Testis (tissue), 2 donors: ENCODE data around the gene CHIT1.

Experiments used
- CTCF ChIP-seq, 3 experiments: fragments of 450-650 bp in 2 of 3; fragments of 200-600 bp in 1 of 3; sonication (generic) in 1 of 3; IDR thresholded peaks; one replicate each; pipeline ENCODE4 v1.5.1; 2016 to 2019; ENCODE audit warnings: antibody characterized with exemption in 3 of 3, mild to moderate bottlenecking in 2 of 3, moderate library complexity in 1 of 3
- POLR2A ChIP-seq: fragments of 450-650 bp; IDR thresholded peaks from one replicate; pipeline ENCODE4 v1.6.1; 2017; ENCODE audit warnings: antibody characterized with exemption, mild to moderate bottlenecking, moderate library complexity

DNA sequence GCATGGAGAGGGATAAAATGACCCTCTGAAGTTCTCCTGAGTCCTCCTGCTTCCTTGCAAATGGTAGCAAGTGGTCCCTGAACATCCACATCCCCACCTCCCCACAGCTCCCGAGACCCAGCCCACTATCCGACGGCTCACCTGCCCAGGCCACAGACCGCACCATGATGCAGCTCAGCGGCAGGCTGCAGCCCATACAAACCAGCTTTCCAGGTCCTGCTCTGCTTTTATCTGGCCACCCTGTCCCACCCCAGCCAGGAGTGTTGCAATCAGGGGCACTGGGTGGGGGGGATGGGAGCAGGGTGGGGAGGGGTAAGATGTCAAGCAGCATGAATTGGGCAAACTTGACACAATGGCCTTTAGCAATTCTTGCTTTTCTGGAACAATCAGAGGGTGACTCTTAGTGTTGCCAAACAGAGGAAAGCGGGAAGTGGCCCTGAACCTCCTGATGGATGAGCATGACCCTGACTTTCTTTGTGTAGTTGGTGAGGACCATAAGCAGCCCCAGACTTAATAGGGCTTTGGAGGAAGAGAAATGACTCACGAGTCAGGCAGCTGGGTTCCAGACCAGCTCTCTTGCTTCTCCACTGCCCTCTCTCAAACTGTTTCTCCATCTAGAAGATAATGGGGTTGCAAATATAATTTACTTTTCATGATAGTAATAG, at the start of gene CHIT1:
- TF ChIP-seq CTCF (IDR thresholded peaks at IDR 0.05) (no peak), POLR2A (no peak)
